Psoas muscle (tissue), 8 donors: Measurements from ENCODE around the gene PBX4. TPM values are rescaled to one million over a fixed set of nuclear protein-coding genes. Genes with fewer than 3 reads are reported as not detected.

Experiments
- ATAC-seq, 4 donors: fragments of 200-7000 bp; cut with Tn5 transposase; one replicate each; pipeline ENCODE4 v1.9.1; 2020; ENCODE audit warnings: moderate library complexity in 3 of 4, mild to moderate bottlenecking in 2 of 4
- DNase-seq, 2 donors: peaks; one replicate each; pipeline ENCODE4 v3.0.0-alpha.2; 2020
- H3K27ac ChIP-seq: fragments of 200-600 bp; one replicate; pipeline ENCODE4 v1.8.0; 2022
- H3K27me3 ChIP-seq, 3 donors: fragments of 200-600 bp in 1 of 3; one replicate each; pipeline versions ENCODE4 v1.6.1 to v1.8.0; 2013 to 2022; ENCODE audit warnings: low read length in 2 of 3, mild to moderate bottlenecking in 2 of 3, moderate library complexity in 1 of 3; ENCODE audit not compliant: insufficient read depth in 3 of 3
- H3K36me3 ChIP-seq, 2 donors: fragments of 200-600 bp in 1 of 2; one replicate each; pipeline versions ENCODE4 v1.6.1 to v1.8.0; 2013 to 2022; ENCODE audit warnings: low read depth in 1 of 2, mild to moderate bottlenecking in 1 of 2, moderate library complexity in 1 of 2; ENCODE audit not compliant: insufficient read depth in 1 of 2
- H3K4me1 ChIP-seq: fragments of 200-600 bp; one replicate; pipeline ENCODE4 v1.8.0; 2022
- H3K4me3 ChIP-seq: fragments of 200-600 bp; one replicate; pipeline ENCODE4 v1.8.0; 2022; ENCODE audit warnings: mild to moderate bottlenecking
- H3K9me3 ChIP-seq: fragments of 200-600 bp; one replicate; pipeline ENCODE4 v1.8.0; 2022
- WGBS, 3 donors: extraction: QIAGEN DNeasy Blood & Tissue Kit; methylation state at CpG; one replicate each; pipeline versions ENCODE4 v1.1.6 to v1.1.7; 2013; 5-methylcytosine and 5-hydroxymethylcytosine counted together
- intact Hi-C, 2 donors: fragments of 100-400 bp; cut with DNase I; formaldehyde crosslinking; loops; one replicate each; pipeline versions ENCODE4 v1.11.0 to v1.14.2; 2022
- polyA plus RNA-seq, 3 donors: library from polyadenylated mRNA; stranded (reverse); fragments of 200-250 nt; gene quantifications; one replicate each; pipeline ENCODE4 v1.2.3, GENCODE V29; 2013
- total RNA-seq, 4 donors: library from RNA; stranded (reverse); fragmentation: NEBNext Ultra II Directional in 2 of 4; extraction: Animal tissue kit (Norgen Biotek cat#: 25700) in 2 of 4; gene quantifications; one replicate each; pipeline versions ENCODE4 v1.2.1 to v1.2.4, GENCODE V29; 2021 to 2023
- TF ChIP-seq, protein P1 (sequence below): fragments of 200-600 bp; IDR thresholded peaks from one replicate; pipeline ENCODE4 v1.8.0; 2022; ENCODE audit warnings: antibody characterized with exemption
- donor health status: healthy with polysubstance abuse.
- donor health status: DM: no; HTN: no; CAD: no; lungs with moderate emphysema.
- donor health status: Bipolar disorder and iron deficiency.
- donor health status: healthy.
- donor health status: DM: yes; HTN: yes; CAD: no.
- donor health status: DM: no; HTN: no; CAD: no.
- donor health status: DM: no; HTN: no; CAD: no.
- donor health status: DM: yes; HTN: yes; CAD: no.

PBX4 gene
- total and polyA plus RNA-seq, 7 donors, result 0.06 to 0.17 (median 0.08) TPM; not detected in 4

DNA sequence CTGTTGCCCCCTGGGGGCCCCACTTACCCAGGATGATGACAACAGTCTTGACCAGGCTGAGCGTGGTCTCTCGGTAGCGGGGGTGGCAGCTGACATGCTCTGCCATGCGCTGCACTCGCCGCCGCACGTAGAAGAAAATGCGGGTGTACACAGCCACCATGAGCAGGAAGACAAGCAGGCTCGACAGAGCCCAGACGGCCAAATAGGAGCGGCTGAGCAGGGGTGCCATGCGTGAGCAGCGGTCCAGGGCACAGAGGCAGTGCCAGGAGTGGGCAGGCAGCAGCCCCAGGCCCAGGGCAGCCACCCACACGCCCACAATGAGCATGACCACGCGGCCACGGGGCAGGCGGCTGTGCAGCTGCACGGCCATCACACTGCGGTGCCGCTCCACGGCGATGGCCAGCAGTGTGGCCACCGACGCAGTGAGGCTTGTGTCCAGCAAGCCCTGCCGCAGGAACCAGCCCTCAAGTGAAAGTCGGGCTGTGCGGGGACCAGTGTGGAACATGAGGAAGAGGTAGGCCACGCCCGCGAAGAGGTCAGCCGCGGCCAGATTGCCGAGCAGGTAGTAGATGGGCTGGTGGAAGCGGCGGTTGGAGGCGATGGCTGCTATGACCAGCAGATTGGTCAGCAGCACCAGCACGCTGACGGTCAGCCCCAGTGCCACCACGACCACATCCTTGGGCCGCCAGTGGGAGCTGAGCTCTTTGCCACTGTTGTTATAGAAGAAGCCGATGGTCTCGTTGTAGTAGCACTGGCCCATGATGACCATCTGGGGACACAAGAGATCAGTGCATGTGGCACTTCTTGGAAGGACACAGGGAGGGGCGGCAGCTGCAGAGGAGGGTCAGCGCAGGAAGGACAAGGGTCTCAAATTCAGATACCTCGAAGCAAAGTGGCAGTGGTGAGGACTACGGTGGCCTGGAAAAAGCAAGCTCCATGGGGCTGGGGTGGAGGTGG is 8.3 kb upstream of the PBX4 start:
- Histone ChIP-seq H3K27ac (no peak overlapping the region), H3K27me3 (peaks cover 0 to 27% (median 0%) of the 10 kb centered on the region in 3 donors), H3K36me3 (no peaks in the 10 kb centered on the region), H3K9me3 (no peaks in the 10 kb centered on the region), H3K4me3 (no peak overlapping the region), H3K4me1 (no peaks in the 10 kb centered on the region)
- intact Hi-C loops, result no loop called here
- no peak for ATAC-seq
- TF ChIP-seq, protein P1, sequence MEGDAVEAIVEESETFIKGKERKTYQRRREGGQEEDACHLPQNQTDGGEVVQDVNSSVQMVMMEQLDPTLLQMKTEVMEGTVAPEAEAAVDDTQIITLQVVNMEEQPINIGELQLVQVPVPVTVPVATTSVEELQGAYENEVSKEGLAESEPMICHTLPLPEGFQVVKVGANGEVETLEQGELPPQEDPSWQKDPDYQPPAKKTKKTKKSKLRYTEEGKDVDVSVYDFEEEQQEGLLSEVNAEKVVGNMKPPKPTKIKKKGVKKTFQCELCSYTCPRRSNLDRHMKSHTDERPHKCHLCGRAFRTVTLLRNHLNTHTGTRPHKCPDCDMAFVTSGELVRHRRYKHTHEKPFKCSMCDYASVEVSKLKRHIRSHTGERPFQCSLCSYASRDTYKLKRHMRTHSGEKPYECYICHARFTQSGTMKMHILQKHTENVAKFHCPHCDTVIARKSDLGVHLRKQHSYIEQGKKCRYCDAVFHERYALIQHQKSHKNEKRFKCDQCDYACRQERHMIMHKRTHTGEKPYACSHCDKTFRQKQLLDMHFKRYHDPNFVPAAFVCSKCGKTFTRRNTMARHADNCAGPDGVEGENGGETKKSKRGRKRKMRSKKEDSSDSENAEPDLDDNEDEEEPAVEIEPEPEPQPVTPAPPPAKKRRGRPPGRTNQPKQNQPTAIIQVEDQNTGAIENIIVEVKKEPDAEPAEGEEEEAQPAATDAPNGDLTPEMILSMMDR, result no peak
- WGBS, 3 donors, result 92 to 94% (median 92%) methylated on average over 48 of the region's 48 CpGs
- peak in 1 of 2 donors; percentile 45 for DNase-seq

DNA sequence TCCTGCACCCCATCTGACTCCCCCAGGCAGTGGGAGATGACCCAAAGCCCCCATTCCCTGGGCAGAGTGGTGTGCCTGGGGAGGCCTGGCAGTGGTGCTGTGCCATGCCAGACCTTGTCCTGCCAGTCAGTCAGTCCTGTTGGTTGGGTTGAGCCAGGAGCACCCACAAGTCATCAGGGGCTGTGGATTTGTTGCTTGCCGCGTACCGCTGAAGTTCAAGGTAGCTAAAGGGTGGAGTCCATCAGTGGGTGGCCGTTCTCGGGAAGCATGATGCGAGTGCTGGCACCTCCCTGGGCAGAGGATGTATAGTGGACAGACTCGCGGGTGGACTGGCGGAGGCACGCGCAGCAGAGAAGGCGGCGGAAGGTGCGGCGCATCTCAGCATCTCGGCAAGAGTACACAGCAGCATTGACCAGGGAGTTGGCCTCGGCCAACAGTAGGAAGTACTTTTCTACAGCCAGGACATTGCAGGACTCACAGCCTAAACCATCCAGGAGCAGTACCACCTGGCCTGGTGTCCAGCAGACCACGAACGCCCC is 5.6 kb upstream of the PBX4 start:
- no peaks in the 10 kb centered on the region for H3K4me1 ChIP-seq
- peaks cover 0 to 27% (median 0%) of the 10 kb centered on the region in 3 donors for H3K27me3 ChIP-seq
- H3K36me3 ChIP-seq, result no peaks in the 10 kb centered on the region
- ATAC-seq (no peak), DNase-seq (no peak)
- no peaks in the 10 kb centered on the region for H3K9me3 ChIP-seq
- H3K27ac ChIP-seq, result no peak overlapping the region
- 93 to 97% (median 95%) methylated on average over 19 of the region's 19 CpGs for WGBS, 3 donors
- TF ChIP-seq, protein P1, result no peak
- H3K4me3 ChIP-seq, result no peak overlapping the region
- intact Hi-C loops, result no loop called here

DNA sequence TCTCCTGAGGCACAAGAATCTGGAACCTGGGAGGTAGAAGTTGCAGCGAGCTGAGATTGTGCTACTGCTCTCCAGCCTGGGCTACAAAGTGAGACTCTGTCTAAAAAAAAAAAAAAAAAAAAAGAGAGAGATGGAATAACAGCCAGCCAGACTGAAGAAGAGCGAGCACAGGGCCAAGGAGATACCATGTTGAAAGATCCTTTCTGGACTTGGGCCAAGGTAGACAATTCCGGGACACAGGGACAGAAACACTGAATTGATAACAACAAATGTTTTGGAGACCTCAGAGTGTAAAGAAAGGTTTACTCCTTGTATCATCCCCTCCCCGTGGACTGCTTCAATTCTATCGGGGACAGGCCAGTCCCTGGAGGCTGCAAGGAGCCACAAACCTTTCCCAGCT is 4.9 kb upstream of the PBX4 start:
- 66 to 79% (median 75%) methylated on average over 5 of the region's 5 CpGs for WGBS, 3 donors
- intact Hi-C loops, result no loop called here

DNA sequence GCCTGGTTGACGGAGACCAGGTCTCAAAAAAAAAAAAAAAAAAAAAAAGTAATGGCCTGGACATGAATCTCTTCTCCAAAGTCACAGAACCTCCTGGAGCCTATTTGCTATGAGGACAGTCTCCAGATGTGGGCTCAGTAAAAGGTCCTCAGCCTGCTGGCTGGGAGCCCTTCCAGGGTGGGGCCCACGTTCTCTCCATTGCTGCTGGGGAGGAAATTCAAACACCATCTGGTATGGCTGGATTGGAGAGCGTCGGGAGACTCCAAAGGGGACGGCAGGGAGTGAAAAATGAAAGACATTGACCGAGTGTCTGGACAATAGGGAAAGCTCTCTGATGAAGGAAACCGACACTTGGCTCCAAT is 1.3 kb upstream of the PBX4 start:
- Histone ChIP-seq H3K4me1 (no peaks in the 10 kb centered on the region), H3K27me3 (peaks cover 0 to 22% (median 0%) of the 10 kb centered on the region in 3 donors), H3K9me3 (no peaks in the 10 kb centered on the region), H3K4me3 (no peak overlapping the region), H3K36me3 (no peaks in the 10 kb centered on the region), H3K27ac (no peak overlapping the region)
- 52 to 64% (median 56%) methylated on average over 7 of the region's 7 CpGs for whole genome bisulfite sequencing, 3 donors
- TF ChIP-seq, protein P1, result no peak
- intact Hi-C loops, result no loop called here
- ATAC-seq, result no peak
- no peak for DNase-seq

More for the DNA sequence above, 4.9 kb upstream of the PBX4 start:
- no peaks in the 10 kb centered on the region for H3K36me3 ChIP-seq
- DNase-seq (no peak), ATAC-seq (no peak)
- H3K4me3 ChIP-seq, result no peak overlapping the region
- no peaks in the 10 kb centered on the region for H3K9me3 ChIP-seq
- TF ChIP-seq, protein P1, result no peak
- peaks cover 0 to 26% (median 0%) of the 10 kb centered on the region in 3 donors for H3K27me3 ChIP-seq
- H3K27ac ChIP-seq, result no peak overlapping the region
- H3K4me1 ChIP-seq, result no peaks in the 10 kb centered on the region
